ENCODE results near the gene CFAP251. TPM values are rescaled to one million over a fixed set of nuclear protein-coding genes. Genes with fewer than 3 reads are reported as not detected.

CFAP251 gene
- polyA plus RNA-seq, 3 donors, result 0.08 to 0.17 TPM; not detected in 1

GRCh38 chr12:121953695-121954094 lies 35.3 kb downstream of the CFAP251 start:
- Histone ChIP-seq H3K27me3 (ENCODE audit: control insufficient read depth in 2 of 2, insufficient read depth in 2 of 2, low read length in 2 of 2) (no peaks in the 10 kb centered on the region), H4K20me1 (ENCODE audit: insufficient read depth, low read length) (no peaks in the 10 kb centered on the region), H3K4me3 (replicated peaks in 1 of 3; ENCODE audit: low read depth in 2 of 3, low read length in 3 of 3) (no peak overlapping the region), H3K79me2 (ENCODE audit: insufficient read depth, low read length) (no peaks in the 10 kb centered on the region), H2AFZ (ENCODE audit: insufficient read depth, low read depth, low read length, poor library complexity, severe bottlenecking) (no peak overlapping the region), H3K4me1 (ENCODE audit: control insufficient read depth in 1 of 2, insufficient read depth in 2 of 2, low read length in 2 of 2) (no peaks in the 10 kb centered on the region), H3K9ac (ENCODE audit: insufficient read depth, low read length, poor library complexity, severe bottlenecking) (no peak overlapping the region), H3K36me3 (replicated peaks in 1 of 2; ENCODE audit: control insufficient read depth in 1 of 2, insufficient read depth in 2 of 2, low read length in 2 of 2) (no peaks in the 10 kb centered on the region), H3K4me2 (replicated peaks; ENCODE audit: extremely low read depth, low read length, poor library complexity, severe bottlenecking) (no peak overlapping the region), H3K27ac (ENCODE audit: low read depth in 1 of 2, low read length in 2 of 2) (no peak overlapping the region), H3K9me3 (replicated peaks in 1 of 2; ENCODE audit: control insufficient read depth in 1 of 2, insufficient read depth in 1 of 2, low read length in 2 of 2) (no peaks in the 10 kb centered on the region)
- Mint-ChIP-seq H3K4me3 (no peak overlapping the region), H3K27me3 (ENCODE audit: low read depth in 3 of 3) (no peaks in the 10 kb centered on the region), H3K36me3 (no peaks in the 10 kb centered on the region), H3K9me3 (peaks cover 0 to 2% (median 0%) of the 10 kb centered on the region in 7 donors), H3K27ac (no peak overlapping the region), H3K4me1 (no peaks in the 10 kb centered on the region)
- no peak for DNase-seq
- WGBS (ENCODE audit: insufficient coverage), result no CpG with 5 or more reads among the region's 3 CpGs
- intact Hi-C loops (cut with micrococcal nuclease), result no loop called here
- no peak for TF ChIP-seq CTCF (IDR thresholded peaks at IDR 0.05)

DNA sequence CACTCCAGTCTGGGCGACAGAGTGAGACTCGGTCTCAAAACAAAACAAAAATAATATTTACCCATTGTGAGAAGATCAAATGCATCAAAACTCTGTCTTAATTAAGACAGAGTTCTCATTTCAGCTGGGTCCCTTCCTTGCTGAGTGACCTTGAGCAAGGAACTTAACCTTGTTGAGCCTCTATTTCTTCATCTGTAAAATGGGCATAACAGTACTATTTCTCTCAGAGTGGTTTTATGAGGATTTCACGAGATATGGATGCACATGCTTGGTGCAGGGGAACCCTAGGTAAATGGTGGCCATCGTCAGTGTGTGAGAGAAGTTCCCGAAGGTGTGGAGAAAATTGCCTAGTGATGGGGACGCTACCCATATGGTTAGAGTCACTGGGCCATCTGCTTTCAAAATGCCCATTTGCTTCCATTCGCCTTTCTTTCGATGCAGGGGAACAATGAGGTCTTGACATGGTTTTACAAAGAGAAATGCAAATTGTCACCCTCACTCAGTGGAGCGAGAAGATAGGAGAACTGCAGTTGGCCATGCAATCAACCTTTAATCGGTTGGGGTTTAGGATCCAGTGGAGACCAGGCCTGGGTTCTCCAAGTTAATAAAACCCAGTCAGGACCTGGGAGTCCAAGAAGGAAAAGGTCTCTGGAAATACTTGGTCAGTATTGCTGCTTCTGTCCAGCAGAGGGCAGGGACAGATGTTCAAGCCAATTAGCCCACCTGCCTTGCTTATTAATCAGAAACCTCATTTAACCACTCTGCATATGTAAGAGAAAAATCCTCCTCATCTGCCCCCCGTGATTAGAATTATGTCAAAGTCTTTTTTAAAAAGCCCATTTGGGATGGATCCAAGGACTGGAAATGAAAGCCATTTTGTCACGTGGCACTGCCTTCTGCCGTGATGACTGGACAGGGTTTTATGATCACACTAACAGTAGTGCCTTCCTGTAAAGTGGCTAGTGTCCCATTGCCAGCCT lies 37.2 kb downstream of the CFAP251 start:
- Mint-ChIP-seq H3K4me1 (no peaks in the 10 kb centered on the region), H3K27me3 (ENCODE audit: low read depth in 3 of 3) (no peaks in the 10 kb centered on the region), H3K4me3 (no peak overlapping the region), H3K27ac (peak overlapping the region in 1 of 7 donors; percentile 38), H3K36me3 (no peaks in the 10 kb centered on the region), H3K9me3 (peaks cover 0 to 2% (median 0%) of the 10 kb centered on the region in 7 donors)
- no peak overlapping the region for H3K4me2 ChIP-seq (replicated peaks; ENCODE audit: extremely low read depth, low read length, poor library complexity, severe bottlenecking)
- no peak overlapping the region for H3K9ac ChIP-seq (ENCODE audit: insufficient read depth, low read length, poor library complexity, severe bottlenecking)
- no peak overlapping the region for H2AFZ ChIP-seq (ENCODE audit: insufficient read depth, low read depth, low read length, poor library complexity, severe bottlenecking)
- no peaks in the 10 kb centered on the region for H3K4me1 ChIP-seq (ENCODE audit: control insufficient read depth in 1 of 2, insufficient read depth in 2 of 2, low read length in 2 of 2)
- no peak overlapping the region for H3K27ac ChIP-seq (ENCODE audit: low read depth in 1 of 2, low read length in 2 of 2)
- H3K9me3 ChIP-seq (replicated peaks in 1 of 2; ENCODE audit: control insufficient read depth in 1 of 2, insufficient read depth in 1 of 2, low read length in 2 of 2), result no peaks in the 10 kb centered on the region
- H3K36me3 ChIP-seq (replicated peaks in 1 of 2; ENCODE audit: control insufficient read depth in 1 of 2, insufficient read depth in 2 of 2, low read length in 2 of 2), result no peaks in the 10 kb centered on the region
- peak; percentile 47 for TF ChIP-seq CTCF (IDR thresholded peaks at IDR 0.05)
- H3K79me2 ChIP-seq (ENCODE audit: insufficient read depth, low read length), result no peaks in the 10 kb centered on the region
- WGBS (ENCODE audit: insufficient coverage), result 85% methylated on average over 10 of the region's 13 CpGs
- peak in 2 of 3 donors; percentile 11 to 14 for DNase-seq
- intact Hi-C loops (cut with micrococcal nuclease), result no loop called here
- H3K27me3 ChIP-seq (ENCODE audit: control insufficient read depth in 2 of 2, insufficient read depth in 2 of 2, low read length in 2 of 2), result no peaks in the 10 kb centered on the region
- no peak overlapping the region for H3K4me3 ChIP-seq (replicated peaks in 1 of 3; ENCODE audit: low read depth in 2 of 3, low read length in 3 of 3)
- H4K20me1 ChIP-seq (ENCODE audit: insufficient read depth, low read length), result no peaks in the 10 kb centered on the region

Measured in CD14-positive monocyte (primary cell).